Aorta (tissue), 5 donors: ENCODE measurements around the gene ENOX1. TPM values are rescaled to one million over a fixed set of nuclear protein-coding genes. Genes with fewer than 3 reads are reported as not detected.

Experiments used
- ATAC-seq: fragments of 200-7000 bp; cut with Tn5 transposase; one replicate; pipeline ENCODE4 v1.9.1; 2022; ENCODE audit warnings: moderate library complexity; ENCODE audit not compliant: low FRiP score
- DNase-seq, 2 donors: peaks; one replicate each; pipeline ENCODE4 v3.0.0-alpha.2; 2020
- H3K27ac ChIP-seq, 2 donors: one replicate each; pipeline ENCODE4 v1.5.1; 2013; ENCODE audit warnings: low read length in 2 of 2, mild to moderate bottlenecking in 2 of 2, moderate library complexity in 2 of 2, control low read depth in 1 of 2, inconsistent platforms in 1 of 2, low read depth in 1 of 2
- H3K27me3 ChIP-seq, 2 donors: one replicate each; pipeline ENCODE4 v1.6.1; 2013; ENCODE audit warnings: control low read depth in 1 of 2, low read length in 1 of 2, mild to moderate bottlenecking in 1 of 2, moderate library complexity in 1 of 2; ENCODE audit not compliant: insufficient read depth in 2 of 2, control insufficient read depth in 1 of 2
- H3K36me3 ChIP-seq, 2 donors: one replicate each; pipeline ENCODE4 v1.6.1; 2013; ENCODE audit warnings: control low read depth in 1 of 2, low read length in 1 of 2, mild to moderate bottlenecking in 1 of 2; ENCODE audit not compliant: insufficient read depth in 2 of 2, control insufficient read depth in 1 of 2
- H3K4me1 ChIP-seq, 2 donors: one replicate each; pipeline ENCODE4 v1.6.1; 2013; ENCODE audit warnings: low read length in 2 of 2, control low read depth in 1 of 2, mild to moderate bottlenecking in 1 of 2, moderate library complexity in 1 of 2; ENCODE audit not compliant: insufficient read depth in 2 of 2, control insufficient read depth in 1 of 2
- H3K4me3 ChIP-seq, 2 donors: one replicate each; pipeline ENCODE4 v1.5.1; 2013; ENCODE audit warnings: low read length in 2 of 2, control low read depth in 1 of 2, mild to moderate bottlenecking in 1 of 2
- H3K9me3 ChIP-seq: one replicate; pipeline ENCODE4 v1.6.1; 2013; ENCODE audit warnings: mild to moderate bottlenecking, low read length; ENCODE audit not compliant: control insufficient read depth
- WGBS, 2 donors: extraction: QIAGEN DNeasy Blood & Tissue Kit; methylation state at CpG; one replicate each; pipeline ENCODE4 v1.1.7; 2013; 5-methylcytosine and 5-hydroxymethylcytosine counted together
- intact Hi-C, 2 donors: fragments of 100-400 bp; cut with DNase I; formaldehyde crosslinking; loops; one replicate each; pipeline versions ENCODE4 v1.14.2 to v1.15.0; 2022
- polyA plus RNA-seq, 2 donors: library from polyadenylated mRNA; stranded (reverse); fragments of 200-250 nt; gene quantifications; one replicate each; pipeline ENCODE4 v1.2.3, GENCODE V29; 2013
- total RNA-seq, 2 donors: library from RNA; stranded (reverse); fragmentation: NEBNext Ultra II Directional; extraction: Animal tissue kit (Norgen Biotek cat#: 25700); gene quantifications; one replicate each; pipeline ENCODE4 v1.2.1, GENCODE V29; 2021
- donor health status: healthy with polysubstance abuse.
- donor health status: Bipolar disorder and iron deficiency.
- donor health status: DM: no; HTN: no; CAD: no.
- donor health status: DM: no; HTN: no; CAD: no.
- donor health status: DM: yes; HTN: yes; CAD: no.

The ENOX1 gene
- total and polyA plus RNA-seq, 4 donors: 0.15 to 2.2 (median 1.4) TPM; not detected in 1

DNA sequence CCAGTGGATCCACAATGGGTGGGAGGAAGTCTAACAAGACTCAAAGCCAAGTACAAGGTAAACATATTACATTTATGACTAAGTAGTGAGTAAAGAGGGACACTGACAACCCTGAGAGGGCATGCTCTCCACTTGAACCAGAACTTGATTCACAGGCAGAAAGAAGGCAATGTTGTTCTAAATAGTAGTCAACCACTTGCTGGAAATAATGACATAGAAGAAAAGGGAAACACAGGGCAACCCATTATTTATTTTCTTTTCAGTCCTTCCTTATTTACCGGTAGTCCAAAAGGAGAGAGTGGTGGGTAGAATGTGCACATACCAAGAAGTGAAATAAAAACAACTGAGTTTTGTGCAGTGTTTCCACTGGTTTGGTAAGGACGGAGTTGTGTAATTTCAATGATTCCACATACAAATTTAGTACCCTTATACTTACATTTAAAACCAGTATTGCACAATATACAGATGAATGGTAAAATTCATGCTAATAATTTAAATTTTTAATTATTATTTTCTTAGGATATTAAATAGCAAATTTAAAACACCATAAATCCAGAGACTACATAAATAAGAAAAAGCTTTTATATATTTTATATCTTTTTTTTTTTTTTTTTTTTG, 65.9 kb downstream of the ENOX1 start:
- no peaks in the 10 kb centered on the region for H3K9me3 ChIP-seq
- no peaks in the 10 kb centered on the region for H3K36me3 ChIP-seq
- no peaks in the 10 kb centered on the region for H3K4me1 ChIP-seq
- 45 to 48% methylated on average over 2 of the region's 2 CpGs for WGBS, 2 donors
- no peak for ATAC-seq
- no peak overlapping the region for H3K27ac ChIP-seq
- no peak for DNase-seq
- H3K4me3 ChIP-seq: no peak overlapping the region
- intact Hi-C loops: no loop called here
- no peaks in the 10 kb centered on the region for H3K27me3 ChIP-seq

DNA sequence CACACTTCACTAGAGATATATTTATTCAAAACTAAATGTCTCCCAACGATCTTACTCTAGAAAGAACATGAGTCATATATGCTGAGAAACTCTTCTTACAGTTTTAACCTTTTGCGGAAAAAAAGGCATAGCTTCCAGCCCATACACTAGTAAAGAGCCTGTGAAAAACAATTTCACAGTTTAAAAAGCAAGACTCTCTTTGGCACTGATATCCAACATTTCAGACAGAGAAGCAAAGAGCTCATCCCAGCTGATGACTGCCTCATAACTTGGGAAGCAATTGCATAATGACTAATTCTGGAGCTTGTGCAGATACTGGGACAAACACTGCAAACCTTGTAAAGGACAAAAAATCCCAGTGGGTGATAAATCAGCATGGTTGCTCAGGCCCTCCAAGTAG, 88.0 kb downstream of the ENOX1 start:
- DNase-seq (no peak), ATAC-seq (peak; percentile 46)
- no peaks in the 10 kb centered on the region for H3K27me3 ChIP-seq
- no peaks in the 10 kb centered on the region for H3K36me3 ChIP-seq
- intact Hi-C loops: no loop called here
- 32 to 33% methylated on average over 2 of the region's 2 CpGs for WGBS, 2 donors
- no peak overlapping the region for H3K4me3 ChIP-seq
- H3K9me3 ChIP-seq: no peaks in the 10 kb centered on the region
- H3K4me1 ChIP-seq: no peaks in the 10 kb centered on the region
- no peak overlapping the region for H3K27ac ChIP-seq

DNA sequence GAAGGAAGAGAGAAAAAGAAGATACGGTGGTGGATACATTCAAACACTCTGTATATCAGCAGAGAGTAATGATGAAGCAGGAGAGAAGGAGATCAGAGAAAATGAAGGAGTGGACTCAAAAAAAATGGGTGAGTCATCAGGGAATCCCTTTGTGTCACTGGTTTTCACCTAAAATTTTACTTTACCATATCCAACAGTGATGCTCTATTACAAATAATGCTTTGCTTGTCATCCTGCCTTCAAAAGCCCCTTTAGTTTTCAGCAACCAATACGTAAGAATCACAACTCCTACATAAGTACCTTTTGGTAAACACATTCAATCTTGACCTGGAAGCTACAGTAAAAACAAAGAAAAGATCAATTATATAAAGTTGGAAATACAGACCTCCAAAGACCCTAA, 88.8 kb downstream of the ENOX1 start:
- DNase-seq (no peak), ATAC-seq (no peak)
- Histone ChIP-seq H3K36me3 (no peaks in the 10 kb centered on the region), H3K9me3 (no peaks in the 10 kb centered on the region), H3K4me1 (no peaks in the 10 kb centered on the region), H3K4me3 (no peak overlapping the region), H3K27me3 (no peaks in the 10 kb centered on the region), H3K27ac (no peak overlapping the region)
- intact Hi-C loops: no loop called here
- 95% methylated on average over 2 of the region's 2 CpGs for WGBS, 2 donors

DNA sequence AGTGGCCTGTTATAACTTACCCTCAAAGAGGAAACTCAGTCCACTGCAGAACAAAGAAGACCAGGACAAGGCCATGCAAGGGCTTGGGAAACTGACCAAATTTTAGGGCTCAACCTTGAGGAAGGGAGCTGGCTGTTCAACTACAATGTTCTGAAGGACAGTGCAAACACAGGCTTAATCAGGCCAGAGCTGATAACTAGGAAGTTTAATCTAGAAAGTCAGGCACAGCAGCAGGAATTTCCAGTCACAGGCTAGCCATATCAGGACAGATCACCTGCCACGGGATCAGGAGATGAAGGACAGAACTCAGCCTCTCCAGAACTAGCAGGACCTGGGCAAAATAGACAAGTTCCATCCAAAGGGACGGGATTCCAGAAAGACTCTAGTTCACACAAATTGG, 89.4 kb downstream of the ENOX1 start:
- intact Hi-C loops: no loop called here
- no peak overlapping the region for H3K4me3 ChIP-seq
- H3K9me3 ChIP-seq: no peaks in the 10 kb centered on the region
- no peaks in the 10 kb centered on the region for H3K36me3 ChIP-seq
- DNase-seq (no peak), ATAC-seq (no peak)
- H3K4me1 ChIP-seq: no peaks in the 10 kb centered on the region
- 91 to 95% methylated on average over 2 of the region's 2 CpGs for WGBS, 2 donors
- no peak overlapping the region for H3K27ac ChIP-seq
- no peaks in the 10 kb centered on the region for H3K27me3 ChIP-seq

DNA sequence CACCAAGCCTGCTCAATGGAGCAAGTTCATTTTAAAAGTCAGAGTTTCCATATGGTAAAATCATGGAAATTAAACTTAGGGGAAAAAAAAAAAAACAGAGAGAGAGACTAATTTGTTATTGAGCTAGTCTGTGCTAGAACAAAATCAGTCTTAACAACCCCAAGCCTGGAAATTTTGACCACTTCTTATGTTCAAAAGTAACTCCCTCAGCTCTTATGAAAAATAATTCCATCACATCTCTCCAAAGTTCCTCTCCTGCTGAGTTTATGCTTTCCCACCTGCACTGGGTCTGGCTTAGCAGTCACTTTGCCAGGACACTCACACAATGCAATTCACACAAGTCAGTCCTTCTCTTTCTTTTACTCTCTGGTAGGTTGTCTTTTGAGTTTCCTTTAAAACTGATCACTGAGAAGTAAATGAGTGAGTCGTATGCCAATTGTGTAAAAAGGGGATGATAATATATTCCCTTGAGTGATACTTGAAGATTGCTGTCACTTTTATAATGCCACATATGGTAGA, 92.6 kb downstream of the ENOX1 start:
- Histone ChIP-seq H3K9me3 (no peaks in the 10 kb centered on the region), H3K4me3 (no peak overlapping the region), H3K36me3 (no peaks in the 10 kb centered on the region), H3K27me3 (no peaks in the 10 kb centered on the region), H3K4me1 (no peaks in the 10 kb centered on the region), H3K27ac (no peak overlapping the region)
- WGBS, 2 donors: 95 to 96% methylated on average over 1 of the region's 1 CpG
- ATAC-seq: no peak
- intact Hi-C loops: no loop called here
- no peak for DNase-seq

DNA sequence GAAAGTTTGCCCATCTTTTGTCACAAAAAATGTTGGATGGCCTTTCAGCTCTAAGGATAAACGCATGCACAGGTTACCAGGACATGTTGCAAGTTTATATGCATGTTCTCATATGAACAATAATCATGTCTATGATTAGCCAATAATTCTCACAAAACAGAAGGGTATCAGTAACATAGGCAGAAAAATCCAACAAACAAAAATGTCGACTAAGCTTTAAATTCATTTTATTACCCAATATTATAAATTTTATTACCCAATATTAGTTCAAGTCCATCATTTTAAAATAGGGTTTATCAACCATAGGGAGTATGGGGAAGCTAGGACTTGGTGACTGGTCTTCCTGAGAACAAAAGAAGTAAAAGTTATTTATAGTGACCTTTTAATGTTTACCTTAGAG, 93.1 kb downstream of the ENOX1 start:
- ATAC-seq: no peak
- WGBS, 2 donors: 82% methylated on average over 2 of the region's 2 CpGs
- intact Hi-C loops: no loop called here

GRCh38 chr13:43688227-43688907, 98.4 kb downstream of the ENOX1 start:
- H3K4me1 ChIP-seq: no peaks in the 10 kb centered on the region
- no peaks in the 10 kb centered on the region for H3K9me3 ChIP-seq
- intact Hi-C loops: no loop called here
- DNase-seq (no peak), ATAC-seq (no peak)
- H3K27me3 ChIP-seq: no peaks in the 10 kb centered on the region
- no peak overlapping the region for H3K27ac ChIP-seq
- H3K36me3 ChIP-seq: no peaks in the 10 kb centered on the region
- 88 to 89% methylated on average over 3 of the region's 3 CpGs for whole genome bisulfite sequencing, 2 donors
- no peak overlapping the region for H3K4me3 ChIP-seq

More for the DNA sequence above, 93.1 kb downstream of the ENOX1 start:
- no peaks in the 10 kb centered on the region for H3K9me3 ChIP-seq
- no peaks in the 10 kb centered on the region for H3K4me1 ChIP-seq
- H3K36me3 ChIP-seq: no peaks in the 10 kb centered on the region
- no peak for DNase-seq
- no peak overlapping the region for H3K4me3 ChIP-seq
- no peak overlapping the region for H3K27ac ChIP-seq
- no peaks in the 10 kb centered on the region for H3K27me3 ChIP-seq

DNA sequence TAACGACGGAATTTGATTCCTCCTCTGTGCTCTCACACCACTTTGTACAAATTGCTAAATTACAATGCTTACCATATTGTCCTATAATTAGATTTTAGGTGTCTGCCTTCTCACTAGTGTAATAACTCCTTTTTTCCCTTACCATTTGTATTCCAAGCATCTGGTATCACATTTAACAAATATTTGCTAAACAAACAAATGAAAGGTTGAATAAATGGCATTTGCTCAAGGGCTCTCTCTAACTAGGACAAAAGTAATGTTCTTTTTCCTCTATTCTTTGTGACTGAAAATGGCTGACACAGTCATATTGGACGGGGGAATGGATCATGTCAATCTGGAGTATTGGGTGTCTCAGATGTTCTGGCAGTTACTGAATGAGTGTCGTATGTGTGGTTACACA, 99.7 kb downstream of the ENOX1 start:
- Histone ChIP-seq H3K4me3 (no peak overlapping the region), H3K36me3 (no peaks in the 10 kb centered on the region), H3K27me3 (no peaks in the 10 kb centered on the region), H3K27ac (no peak overlapping the region), H3K9me3 (no peaks in the 10 kb centered on the region), H3K4me1 (no peaks in the 10 kb centered on the region)
- ATAC-seq (no peak), DNase-seq (no peak)
- intact Hi-C loops: no loop called here
- 82 to 87% methylated on average over 4 of the region's 4 CpGs for WGBS, 2 donors

DNA sequence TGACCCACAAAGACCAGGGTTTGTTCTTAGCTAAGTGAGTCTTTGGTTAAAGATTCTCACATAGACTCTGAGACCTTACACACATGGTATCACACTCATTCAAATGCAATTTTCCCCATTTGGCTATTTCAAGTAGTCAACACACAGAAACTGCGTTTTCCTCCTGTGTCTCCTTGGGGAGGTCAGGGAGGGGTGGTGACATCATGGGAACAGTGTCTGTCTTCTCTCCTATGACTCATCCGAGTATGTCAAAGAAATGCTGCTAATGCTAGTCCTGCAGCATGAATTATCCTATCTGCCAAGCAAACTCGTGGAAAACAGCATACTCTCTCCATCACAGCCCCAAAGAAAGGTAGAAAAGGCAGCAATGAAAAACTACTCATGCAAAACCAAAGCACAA, 100.2 kb downstream of the ENOX1 start:
- intact Hi-C loops: no loop called here
- no peak for DNase-seq
- 15 to 25% methylated on average over 3 of the region's 3 CpGs for WGBS, 2 donors

More for the DNA sequence above, 100.2 kb downstream of the ENOX1 start:
- Histone ChIP-seq H3K36me3 (no peaks in the 10 kb centered on the region), H3K27ac (no peak overlapping the region), H3K27me3 (no peaks in the 10 kb centered on the region), H3K9me3 (no peaks in the 10 kb centered on the region), H3K4me1 (no peaks in the 10 kb centered on the region), H3K4me3 (no peak overlapping the region)
- no peak for ATAC-seq
